Subcutaneous adipose tissue (tissue), 4 donors: ENCODE results near the gene SIAH3. TPM values are rescaled to one million over a fixed set of nuclear protein-coding genes. Genes with fewer than 3 reads are reported as not detected.

ENCODE experiments used
- total RNA-seq, 4 donors: library from RNA; depleted of rRNA; stranded (reverse); fragments of >200 nt; gene quantifications; one replicate each; pipeline ENCODE4 v1.1.0, GENCODE V29; 2016
- TF ChIP-seq, protein P1 (sequence below): fragments of 450-650 bp; IDR thresholded peaks from one replicate; pipeline ENCODE4 v1.5.1; 2016; ENCODE audit warnings: low read depth, mild to moderate bottlenecking, control low read depth, antibody characterized with exemption, moderate library complexity

SIAH3 gene
- total RNA-seq, 4 donors from 2014 or later, result not detected

DNA sequence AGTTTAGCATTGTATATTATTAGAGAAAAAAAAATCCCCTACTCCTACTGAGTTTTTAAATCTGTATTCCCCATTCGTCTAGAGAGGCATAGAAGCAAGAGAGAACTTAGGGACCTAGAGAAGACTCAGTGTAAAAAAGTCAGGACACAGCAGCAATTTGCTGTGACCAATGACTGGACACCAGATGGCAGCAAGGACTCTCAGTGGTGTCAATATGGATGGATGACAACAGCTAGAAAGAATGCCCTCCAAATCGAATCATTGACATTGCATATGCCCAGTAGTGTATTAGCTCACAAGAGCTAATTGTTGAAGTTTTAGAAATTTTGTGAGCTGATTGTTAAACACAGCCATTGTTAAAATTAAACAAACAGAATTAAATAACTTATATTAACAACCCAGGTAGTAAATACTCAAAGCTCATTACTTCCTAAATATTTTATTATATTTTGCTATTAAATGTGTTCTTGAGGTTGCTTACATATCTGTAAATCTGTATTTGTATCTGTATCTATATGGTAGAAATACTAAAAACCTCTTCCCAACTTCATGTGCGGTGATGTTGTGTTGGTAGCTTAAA lies 43.9 kb downstream of the SIAH3 start:
- TF ChIP-seq, protein P1, sequence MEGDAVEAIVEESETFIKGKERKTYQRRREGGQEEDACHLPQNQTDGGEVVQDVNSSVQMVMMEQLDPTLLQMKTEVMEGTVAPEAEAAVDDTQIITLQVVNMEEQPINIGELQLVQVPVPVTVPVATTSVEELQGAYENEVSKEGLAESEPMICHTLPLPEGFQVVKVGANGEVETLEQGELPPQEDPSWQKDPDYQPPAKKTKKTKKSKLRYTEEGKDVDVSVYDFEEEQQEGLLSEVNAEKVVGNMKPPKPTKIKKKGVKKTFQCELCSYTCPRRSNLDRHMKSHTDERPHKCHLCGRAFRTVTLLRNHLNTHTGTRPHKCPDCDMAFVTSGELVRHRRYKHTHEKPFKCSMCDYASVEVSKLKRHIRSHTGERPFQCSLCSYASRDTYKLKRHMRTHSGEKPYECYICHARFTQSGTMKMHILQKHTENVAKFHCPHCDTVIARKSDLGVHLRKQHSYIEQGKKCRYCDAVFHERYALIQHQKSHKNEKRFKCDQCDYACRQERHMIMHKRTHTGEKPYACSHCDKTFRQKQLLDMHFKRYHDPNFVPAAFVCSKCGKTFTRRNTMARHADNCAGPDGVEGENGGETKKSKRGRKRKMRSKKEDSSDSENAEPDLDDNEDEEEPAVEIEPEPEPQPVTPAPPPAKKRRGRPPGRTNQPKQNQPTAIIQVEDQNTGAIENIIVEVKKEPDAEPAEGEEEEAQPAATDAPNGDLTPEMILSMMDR, result no peak

- TF ChIP-seq, protein P1, result no peak
Measured at GRCh38 chr13:45800485-45800884, 51.1 kb downstream of the SIAH3 start.

DNA sequence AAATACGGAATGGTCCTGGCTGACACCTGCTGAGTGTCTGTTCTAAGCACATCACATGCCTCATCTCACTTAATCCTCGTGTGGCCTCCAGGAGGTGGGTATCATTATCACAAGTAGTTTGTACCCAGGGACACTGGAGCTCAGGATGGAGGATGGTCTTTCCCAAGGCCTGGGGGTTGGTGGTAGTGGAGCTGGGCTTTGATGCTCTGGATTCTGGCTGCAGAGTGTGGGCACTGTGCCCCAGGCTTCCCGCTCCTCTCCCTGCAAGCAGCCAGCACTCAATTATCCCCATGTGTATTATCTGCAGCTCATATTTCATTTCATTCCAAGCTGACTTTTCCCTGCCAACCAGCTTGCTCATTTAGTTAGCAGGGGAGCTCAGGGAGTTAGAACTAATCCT lies 52.1 kb downstream of the SIAH3 start:
- TF ChIP-seq, protein P1, result no peak

- TF ChIP-seq, protein P1, result no peak
Measured at GRCh38 chr13:45798851-45799250, 52.7 kb downstream of the SIAH3 start.

DNA sequence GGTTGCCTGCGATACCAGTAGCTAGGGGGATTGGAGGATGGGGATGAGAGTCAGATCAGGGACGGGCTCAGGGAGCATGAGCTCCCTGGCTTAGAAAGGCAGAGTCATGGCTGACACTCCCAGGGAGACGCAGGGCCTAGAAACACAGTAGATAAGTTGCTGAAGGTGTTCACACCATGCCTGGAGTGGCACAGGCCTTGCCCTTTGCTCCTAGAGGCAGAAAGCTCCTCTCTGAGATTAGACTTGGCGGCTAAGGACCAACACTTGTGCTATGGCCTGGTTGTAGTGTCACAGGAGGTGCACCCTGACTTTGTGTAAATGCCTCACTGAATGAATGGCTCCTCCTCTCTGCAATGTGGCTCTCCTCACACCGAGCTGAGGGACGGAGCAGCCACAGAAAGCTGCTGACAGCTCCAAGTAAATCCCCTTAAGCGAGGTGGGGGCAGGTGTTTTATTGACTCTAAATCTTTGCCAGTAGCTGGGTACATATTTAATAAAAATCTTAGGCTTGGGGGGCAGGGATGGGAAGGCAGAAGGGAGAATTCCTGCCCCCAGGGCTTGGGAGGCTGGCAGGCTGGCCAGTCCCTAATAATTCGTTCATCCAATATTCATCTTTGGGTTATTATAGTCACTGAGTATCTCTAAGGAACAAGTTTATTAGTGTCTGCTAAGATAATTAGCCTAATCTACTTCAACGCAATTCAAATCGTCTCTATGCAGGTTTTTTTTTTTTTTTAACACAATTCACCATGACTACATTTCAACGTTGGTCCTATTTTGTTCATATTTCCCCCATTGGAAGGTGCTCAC lies 54.9 kb downstream of the SIAH3 start:
- TF ChIP-seq, protein P1, result no peak

DNA sequence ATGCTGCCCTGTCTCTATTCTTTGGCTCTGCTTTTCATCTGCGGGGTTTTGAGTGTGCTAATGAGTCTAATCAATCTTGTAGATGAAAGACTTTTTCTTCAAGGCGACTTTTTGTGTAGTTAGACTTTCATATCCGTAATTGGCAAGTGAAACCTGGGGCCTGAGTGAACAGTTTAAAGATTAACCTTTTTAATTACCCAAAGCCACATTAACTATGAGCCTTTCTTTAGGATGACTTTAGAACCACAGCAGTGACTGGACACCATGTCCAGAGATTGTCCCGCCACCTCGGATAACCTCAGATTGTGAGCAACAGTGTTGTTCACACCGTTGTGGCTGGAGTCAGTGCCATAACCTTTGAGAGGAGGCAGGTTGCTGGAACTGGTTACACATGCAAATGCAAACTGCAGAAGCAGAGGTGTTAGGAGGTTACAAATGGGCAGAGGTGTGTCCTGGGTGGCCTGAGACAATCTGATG lies 58.7 kb downstream of the SIAH3 start:
- TF ChIP-seq, protein P1, result no peak

DNA sequence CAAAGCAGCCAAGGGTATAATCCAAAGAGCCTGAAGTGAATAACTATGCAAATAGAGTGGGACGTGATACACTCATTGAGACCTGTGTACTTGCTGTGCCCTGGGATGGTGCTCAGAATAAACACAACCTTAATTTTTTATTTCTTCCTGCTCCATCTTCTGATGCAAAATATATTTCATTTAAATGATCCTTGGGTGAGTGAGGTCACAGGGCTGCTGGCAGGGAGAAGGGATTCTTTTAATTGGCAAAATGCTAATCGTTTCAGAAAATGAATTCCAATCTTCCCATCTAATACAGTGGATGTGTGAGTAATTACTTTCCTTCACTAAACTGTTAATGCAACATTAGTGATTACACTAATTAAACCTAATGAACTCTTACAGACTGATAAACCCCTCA lies 63.5 kb downstream of the SIAH3 start:
- TF ChIP-seq, protein P1, result no peak
